ENCODE data around the gene ITM2B.
A peak's percentile ranks its signal among the peaks of the same experiment; 100 is the strongest.
"Not testable (repeated sequence)": the region's sequence is repeated elsewhere in the genome, so short reads cannot be mapped to it uniquely, and the experiment has no call there.

Gene ITM2B

DNA sequence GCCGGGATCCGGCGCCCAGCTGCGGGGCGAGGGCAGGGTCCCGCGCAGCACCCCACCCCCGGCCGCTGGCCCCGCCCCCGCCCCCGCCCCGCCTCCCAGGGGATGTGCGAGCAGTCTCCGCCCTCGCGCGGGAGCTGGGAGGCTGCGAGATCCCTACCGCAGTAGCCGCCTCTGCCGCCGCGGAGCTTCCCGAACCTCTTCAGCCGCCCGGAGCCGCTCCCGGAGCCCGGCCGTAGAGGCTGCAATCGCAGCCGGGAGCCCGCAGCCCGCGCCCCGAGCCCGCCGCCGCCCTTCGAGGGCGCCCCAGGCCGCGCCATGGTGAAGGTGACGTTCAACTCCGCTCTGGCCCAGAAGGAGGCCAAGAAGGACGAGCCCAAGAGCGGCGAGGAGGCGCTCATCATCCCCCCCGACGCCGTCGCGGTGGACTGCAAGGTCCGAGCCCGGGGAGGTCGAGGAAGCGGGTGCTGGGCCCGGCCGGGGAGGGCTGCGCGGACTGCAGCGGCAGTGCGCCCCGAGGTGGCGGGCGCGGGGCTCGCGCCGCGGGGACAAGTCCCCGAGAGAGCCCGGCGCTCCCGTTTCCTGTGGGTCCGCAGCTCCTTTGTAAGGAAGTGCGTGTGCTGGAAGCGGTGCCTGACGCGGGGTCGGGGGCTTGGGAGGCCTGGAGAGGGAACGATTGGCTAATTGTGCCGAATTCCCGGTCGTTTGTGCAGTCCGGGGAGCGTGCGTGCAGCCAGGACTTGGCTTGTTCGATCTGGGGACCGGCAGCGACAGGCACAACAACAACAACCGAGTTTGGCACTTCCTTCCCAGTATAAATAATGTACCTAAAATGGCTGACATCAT is at the start of gene ITM2B:
TSS of gene ITM2B (plus strand) at position 161 of the 843 bp plus-strand sequence. CDS start at position 316, 155 bp downstream.
- DNase-seq: peak; percentile 80

DNA sequence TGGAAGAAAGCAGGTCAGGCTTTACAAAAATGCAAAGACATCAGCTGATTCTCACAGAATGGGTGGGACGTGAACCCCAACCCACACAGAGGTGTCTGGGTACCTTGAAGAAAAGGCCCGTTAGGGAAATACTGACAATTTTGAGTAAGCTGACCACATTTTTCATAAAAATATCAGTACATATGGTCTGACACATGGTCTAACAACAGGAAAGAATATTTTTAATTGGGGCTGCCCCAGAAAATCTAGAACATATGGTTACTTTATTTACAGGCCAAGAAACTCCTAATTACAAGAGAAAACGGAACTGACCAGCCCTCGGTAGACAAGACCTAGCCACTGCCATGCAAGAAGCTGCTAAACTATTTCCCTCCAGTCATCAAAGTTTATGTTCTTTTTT is 48.7 kb upstream of the ITM2B start:
- no peak for DNase-seq

DNA sequence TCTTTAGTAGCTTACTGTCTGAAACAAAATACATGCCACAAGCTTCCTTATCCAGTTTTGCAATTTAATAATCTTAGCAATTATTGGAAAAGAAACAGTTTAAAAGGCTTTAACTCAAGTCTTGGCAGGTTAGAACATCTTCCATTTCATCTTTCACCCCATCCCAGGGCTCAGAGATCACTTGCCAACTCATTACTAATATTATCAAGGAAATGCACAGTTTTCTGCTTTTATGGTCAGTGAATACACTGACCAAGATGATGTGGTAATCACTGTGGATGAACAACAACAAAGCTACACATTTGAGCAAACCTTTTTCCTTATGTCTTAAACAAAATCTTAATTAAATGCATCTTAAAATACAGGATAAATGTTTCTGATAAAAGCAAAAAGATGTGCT is 48.0 kb upstream of the ITM2B start:
- no peak for DNase-seq

DNA sequence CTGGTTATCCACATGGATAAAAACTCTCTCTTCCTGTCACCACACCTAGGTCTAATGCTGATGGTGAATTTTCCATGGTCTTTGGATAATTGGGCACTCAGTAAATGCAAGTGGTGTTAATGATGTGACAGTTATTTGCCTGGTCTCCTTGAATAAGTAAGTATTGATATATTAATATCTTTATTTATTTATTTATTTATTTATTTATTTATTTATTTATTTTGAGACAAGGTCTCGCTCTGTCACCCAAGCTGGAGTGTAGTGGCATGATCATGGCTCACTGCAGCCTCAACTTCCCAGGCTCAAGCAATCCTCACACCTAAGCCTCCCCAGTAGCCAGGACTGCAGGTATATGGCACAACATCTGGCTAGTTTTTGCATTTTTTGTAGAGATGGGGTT is 46.3 kb upstream of the ITM2B start:
- DNase-seq: no peak

DNA sequence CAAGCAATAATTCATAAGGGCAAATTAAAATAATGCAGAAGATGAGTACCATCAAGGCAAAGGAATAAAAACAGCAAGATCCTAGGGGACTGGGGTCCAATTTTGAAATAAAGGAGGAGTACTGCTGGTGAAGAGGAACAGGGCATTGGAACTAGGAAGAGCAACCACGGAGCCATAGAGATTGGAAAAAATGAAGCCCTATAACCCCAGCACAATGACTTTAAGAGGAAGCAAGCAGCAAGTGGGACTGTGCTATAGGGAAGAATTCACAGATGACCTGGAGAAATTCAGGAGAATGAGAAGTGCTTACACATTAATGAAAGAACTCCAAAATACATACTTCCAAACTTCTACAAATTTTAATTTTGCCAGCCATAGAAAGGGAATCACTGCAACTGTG is 44.9 kb upstream of the ITM2B start:
- no peak for DNase-seq

DNA sequence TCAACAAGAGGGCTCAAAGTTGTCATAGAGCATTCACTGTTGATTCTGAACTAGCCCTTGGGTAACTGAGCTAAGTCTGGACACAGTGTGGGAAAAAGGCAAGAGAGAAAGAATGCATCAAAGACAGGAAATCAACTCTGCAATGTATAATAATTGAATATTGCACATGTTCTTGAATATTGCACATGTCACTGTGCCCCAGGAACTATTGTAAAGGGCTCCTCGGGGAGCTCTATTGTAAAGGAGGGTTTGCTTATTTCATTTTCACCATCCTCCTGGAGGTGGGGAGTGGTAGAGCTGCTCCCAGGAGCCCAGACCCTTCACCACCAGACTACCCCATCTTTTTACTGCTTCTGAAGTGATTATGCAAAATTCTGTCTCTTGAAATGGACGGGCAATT is 44.4 kb upstream of the ITM2B start:
- DNase-seq: no peak

DNA sequence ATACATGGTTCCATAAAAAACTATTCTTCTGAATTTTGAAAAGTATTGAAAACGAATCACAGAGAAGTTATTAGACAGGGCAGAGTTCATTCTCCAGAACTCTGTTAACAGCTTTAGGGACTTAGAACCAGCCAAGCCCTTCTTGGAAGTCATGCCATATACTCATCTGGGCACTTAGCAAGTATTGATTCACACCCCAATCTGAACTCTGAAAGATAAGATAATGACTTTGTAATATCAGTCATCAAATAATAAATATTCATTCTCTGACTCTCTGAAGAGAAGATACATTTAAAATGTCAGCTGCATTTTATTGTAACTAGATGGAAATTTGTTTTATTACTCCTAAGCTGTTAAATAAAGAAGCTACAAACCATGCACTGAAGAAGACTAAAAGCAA is 43.8 kb upstream of the ITM2B start:
- no peak for DNase-seq

DNA sequence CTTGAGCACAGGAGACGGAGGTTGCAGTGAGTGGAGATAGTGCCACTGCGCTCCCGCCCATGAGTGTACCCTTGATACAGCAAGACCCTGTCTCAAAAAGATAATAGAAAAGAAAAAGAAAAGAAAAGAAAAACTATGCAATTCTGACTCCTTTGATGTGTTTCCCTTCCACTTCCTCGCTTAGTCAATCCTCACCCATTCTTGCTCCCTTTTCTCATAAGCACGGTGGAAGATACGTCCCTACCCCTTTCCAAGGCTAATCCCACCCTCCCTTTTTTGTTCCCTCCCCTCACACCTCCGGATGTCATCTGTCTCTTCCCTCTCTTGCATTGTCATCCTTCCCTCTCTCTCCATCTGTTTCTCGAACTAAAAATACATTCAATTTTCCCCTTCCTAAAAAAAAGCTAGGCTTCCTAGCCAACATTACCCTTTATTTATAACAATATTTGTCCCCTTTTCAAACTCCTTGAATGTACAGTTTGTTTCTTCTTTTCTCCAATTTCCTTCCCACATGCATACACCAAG is 40.5 kb upstream of the ITM2B start:
- DNase-seq: no peak

DNA sequence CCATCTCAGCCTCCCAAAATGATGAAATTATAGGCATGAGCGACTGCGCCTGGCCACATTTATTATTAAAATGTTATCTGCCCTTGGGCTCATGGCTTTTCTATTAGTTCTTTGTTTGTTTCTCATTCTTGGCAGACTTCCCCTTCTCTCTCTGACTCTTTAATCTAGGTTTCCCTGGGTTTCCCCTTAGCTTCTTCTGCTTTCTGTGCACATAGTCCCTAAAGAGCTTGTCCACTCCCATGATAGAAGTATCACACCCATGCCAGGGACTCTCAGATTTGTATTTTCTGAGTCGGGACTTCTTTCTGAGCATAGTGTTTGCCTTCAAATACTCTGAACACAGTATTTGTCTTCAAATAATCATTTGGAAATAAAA is 38.6 kb upstream of the ITM2B start:
- DNase-seq: peak; percentile 75

DNA sequence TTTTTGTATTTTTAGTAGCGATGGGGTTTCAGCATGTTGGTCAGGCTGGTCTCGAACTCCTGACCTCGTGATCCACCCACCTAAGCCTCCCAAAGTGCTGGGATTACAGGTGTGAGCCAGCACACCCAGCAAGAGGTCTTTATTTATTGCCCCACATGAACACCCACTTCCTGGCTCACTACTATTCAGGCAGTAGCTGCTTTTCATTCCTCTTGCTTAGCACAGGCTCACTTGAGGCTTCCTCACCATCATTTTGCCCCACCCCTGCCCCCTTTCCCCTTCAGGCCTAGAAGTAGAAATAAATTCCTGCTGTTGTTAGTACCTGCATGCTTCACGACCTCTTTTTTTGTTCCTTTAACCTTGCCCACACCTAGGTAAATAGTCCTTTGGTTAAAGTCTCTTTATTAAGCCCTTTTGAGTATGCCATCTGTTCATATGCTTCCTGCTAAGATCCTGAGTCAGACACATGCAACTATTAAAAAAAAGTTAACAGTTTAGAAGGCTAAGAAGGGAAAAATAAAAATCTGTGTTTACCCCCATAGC is 33.5 kb upstream of the ITM2B start:
- no peak for DNase-seq

DNA sequence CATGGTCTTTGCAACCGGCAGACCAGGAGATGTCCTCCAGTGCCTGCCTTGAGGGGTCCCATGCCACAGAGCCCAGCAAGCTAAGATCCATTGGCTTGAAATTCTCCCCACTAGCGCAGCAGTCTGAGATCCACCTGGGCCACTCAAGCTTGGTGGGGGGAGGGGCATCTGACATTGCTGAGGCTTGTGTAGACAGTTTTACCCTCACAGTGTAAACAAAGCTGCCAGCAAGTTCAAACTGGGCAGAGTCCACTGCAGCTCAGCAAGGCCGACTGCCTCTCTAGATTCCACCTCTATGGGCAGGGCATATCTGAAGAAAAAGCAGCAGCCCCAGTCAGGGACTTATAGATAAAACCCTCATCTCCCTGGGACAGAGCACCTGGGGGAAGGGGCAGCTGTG is 32.0 kb upstream of the ITM2B start:
- no peak for DNase-seq

DNA sequence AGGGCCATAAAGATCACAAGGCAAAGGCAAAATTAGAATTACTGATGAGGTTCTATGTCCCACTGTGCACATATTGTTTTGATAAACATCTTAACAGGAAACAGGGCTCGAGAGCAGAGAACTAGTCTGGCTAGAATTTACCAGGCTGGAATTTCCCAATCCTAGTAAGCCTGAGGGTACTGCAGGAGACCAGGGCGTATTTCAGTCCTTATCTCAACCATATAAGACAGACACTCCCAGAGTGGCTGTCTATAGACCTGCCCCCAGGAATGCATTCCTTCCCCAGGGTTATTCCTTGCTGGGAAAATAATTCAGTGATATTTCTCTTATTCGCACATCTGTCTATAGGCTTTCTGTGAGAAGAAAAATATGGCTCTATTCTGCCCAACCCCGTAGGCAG is 25.8 kb upstream of the ITM2B start:
- not testable (repeated sequence) for DNase-seq

DNA sequence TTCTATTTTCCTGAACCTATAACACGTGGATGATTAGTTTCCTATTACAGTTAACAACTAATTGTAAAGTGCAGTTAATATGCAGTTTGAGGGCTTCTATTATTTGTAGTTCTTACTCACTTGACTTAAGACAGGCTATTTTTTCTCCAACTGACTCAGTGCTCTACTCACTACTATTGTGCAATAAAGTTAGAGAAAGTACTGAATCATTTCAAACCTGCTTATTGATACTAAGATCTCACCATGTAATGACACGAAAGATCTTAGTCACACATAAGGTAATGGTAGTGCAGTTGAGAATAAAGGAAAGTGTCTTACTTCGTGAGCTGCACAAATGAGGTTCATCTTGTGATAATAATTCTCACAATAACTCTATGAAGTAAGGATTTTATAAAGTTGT is 22.8 kb upstream of the ITM2B start:
- DNase-seq: no peak

DNA sequence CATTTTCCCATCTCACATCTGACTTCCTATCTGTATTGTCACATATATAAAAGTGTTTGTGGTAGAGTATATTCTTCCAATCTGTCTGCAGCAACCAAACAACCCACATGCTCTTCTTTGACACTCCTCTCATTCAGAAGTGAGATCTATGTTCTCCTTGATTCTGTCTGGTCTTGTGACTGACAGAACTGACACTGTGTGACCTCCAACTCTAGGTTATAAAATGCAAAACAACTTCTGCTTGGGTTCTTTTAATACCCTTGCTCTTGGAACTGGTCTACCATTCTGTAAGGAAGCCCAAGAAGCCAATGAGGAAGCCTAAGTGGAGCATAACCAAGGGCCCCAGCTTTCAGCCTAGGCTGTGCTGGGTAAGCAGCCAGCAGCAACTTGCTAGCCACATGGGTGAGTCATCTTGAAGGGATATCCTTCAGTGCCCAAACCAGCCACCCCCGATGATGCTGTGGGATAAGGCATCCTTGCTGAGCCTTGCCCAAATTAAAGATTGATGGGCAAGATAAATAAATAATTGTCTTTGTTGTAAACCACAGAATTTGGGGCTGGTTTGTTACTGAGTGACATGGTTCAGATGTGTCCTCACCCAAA is 18.4 kb upstream of the ITM2B start:
- no peak for DNase-seq

DNA sequence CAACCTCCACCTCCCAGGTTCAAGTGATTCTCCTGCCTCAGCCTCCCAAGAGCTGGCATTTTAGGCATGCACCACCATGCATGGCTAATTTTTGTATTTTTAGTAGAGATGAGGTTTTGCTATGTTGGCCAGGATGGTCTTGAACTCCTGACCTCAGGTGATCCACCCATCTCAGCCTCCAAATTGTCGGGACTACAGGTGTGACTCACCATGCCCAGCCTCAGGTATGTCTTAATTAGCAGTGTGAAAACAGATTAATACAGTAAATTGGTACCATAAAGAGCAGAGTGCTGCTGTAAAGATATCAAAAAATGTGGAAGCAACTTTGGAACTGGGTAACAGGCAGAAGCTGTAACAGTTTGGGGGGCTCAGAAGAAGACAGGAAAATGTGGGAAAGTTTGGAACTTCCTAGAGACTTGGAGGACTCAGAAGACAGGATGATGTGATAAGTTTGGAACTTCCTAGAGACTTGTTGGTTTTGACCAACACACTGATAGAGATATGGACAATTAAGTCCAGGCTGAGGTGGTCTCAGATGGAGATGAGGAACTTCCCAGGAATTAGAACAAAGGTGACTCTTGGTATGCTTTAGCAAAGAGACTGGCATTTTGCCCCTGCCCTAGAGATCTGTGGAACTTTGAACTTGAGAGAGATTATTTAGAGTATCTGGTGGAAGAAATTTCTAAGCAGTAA is 17.3 kb upstream of the ITM2B start:
- not testable (repeated sequence) for DNase-seq

DNA sequence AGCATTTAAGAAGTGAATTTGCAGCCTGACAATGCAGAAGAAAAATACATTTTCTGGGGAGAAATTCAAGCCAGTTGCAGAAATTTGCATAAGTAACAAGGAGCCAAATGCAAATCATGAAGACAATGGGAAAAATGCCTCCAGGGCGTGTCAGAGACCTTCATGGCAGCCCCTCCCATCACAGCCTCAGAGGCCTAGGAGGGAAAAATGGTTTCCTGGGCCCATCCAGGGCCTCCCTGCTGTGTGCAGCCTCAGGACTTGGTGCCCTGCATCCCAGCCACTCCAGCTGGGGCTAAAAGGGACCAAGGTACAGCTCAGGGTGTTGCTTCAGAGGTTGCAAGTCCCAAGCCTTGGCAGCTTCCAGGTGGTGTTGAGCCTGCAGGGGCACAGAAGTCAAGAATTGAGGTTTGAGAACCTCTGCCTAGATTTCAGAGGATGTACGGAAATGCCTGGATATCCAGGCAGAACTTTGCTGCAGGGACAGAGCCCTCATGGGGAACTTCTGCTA is 16.7 kb upstream of the ITM2B start:
- no peak for DNase-seq

DNA sequence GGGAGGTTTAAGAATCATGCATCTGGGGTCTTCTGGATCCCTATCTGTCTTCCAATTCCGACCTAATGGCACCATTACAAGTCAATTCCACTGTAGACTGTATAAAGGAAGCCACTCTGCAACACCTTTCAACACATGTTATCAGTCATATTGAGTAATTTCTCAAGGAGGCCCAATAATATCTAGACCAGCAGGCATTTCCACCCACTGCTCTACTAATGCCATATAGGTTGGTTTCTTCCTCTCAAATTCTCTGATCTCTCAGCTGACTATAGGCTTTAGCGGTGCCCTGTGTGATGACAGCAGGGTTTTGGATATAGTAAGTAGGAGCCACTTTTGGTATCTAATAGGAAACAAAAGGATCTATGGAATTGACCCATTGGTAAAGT is 12.4 kb upstream of the ITM2B start:
- peak; percentile 22 for DNase-seq

DNA sequence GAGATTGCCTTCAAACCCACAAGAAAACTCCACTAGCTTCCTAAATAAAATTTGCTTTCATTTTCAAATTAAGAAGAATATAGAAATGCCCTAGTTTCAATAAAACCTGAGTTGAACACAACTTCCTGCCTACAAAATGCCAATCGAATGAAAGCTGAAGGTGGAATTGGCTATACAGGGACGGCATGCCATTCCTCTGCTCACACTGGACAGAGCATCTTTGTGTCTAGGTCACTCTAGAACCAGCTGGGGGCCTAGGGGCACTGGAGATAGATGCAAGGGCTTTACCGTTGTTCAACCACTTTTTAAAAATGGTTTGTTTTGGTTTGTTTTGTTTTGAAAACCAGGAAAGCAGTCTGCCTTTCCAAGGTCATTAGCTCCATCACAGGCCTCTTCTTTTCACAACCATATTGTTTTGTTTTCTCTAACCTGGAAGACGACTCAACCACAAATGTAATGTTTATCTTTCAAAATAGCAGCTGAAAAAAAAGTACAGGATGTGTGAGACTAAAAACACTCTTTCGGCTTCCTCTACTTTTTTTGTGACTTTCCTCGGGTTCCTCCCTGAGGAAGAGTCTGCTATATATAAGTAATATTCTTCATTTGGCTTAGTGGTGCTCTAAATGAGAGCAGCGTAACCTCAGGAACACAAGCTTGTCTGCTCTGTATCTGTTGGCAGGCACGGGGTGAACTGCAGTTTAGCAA is 11.9 kb upstream of the ITM2B start:
- peak; percentile 40 for DNase-seq

DNA sequence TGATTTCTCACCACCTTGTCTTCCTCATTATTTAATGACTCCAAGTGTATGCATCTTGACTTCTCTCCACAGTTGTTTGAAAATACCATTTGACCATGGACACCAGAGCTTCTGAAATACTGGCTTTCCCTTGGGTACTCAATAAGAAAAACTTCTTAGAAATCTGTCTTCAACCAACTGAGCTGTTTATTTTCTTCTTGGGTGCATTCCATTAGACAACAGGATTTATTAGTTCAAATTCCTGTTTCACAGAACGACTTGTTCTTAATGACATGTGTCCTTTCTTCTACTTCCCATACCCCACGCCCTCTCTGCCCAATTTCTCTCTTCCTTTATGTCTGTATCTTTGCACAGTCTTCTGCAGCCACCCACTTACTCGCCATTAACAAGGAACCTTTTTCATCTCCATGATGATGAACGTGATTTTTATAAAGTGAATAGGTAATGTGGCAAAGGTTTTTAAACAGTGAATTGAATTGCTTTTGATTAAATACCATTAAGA is 11.3 kb upstream of the ITM2B start:
- DNase-seq: no peak

DNA sequence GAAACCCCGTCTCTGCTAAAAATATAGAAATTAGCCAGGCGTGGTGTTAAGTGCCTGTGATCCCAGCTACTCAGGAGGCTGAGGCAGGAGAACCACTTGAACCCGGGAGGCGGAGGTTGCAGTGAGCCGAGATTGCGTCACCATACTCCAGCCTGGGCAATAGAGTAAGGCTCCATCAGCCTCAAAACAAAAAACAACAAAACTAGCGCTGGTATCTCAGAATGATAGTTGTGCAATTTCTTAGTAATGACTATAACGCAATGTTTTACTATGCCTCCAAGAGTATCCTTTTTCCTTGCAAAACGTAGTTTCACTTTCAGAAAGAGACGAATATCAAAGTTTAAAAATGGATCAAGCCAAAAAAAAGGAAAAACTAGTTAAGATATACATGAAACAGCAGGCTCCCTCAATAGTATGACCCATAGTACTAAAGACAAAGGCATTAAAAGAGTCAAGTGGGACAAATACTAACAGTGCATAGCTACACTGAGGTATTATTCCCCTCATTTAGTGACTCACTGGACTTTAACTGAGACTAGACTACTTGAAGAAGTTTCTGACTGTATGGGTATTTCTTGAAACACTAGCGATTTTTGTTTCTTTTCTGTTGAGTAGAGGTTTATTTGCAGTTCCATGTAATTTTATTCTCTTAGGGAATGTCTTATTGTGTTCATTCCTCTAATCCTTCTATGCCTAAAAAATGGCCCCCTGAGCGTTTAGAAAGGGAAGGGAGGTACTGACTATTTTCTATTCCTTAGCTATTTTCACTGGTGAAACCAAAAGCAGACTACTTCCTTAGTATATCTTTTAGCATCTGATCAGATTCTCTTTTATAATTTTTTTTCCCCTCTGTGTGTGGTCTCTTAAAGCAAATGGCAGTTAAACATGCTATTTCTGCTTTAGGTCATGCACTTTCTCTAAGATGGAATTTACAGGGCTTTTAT is 10.4 kb upstream of the ITM2B start:
- DNase-seq: peak; percentile 54

DNA sequence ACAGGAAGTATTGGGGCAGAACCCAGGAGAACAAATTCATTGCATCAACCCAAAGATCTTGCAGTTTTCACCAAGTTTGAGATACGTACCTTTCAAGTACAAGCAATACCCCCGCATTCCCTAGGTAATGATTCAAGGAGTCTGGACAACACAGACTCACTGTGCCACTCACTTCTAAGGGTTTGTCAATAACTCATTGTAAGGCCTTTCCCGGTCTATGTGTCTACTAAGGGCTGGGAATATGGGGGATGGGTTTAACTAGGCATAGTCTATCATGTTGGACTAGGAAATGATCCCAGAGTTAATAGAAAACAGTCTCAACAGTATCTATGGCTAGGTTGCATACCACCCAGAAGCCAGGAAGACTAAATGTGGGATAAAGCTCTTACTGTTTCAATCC is 8.3 kb upstream of the ITM2B start:
- DNase-seq: no peak

Measured in hematopoietic multipotent progenitor cell treated with erythropoietin and hydrocortisone succinate and interleukin-3 and kit ligand, for 6 days (in vitro differentiated cells).